COLO668 (cell line): ENCODE data around the gene TIMM23.
"Not testable (repeated sequence)": the region's sequence is repeated elsewhere in the genome, so short reads cannot be mapped to it uniquely, and the experiment has no call there.

Experiments
- DNase-seq: peaks from one replicate; lab custom pipeline; 2025; ENCODE audit not compliant: unreplicated experiment; lab: John Stamatoyannopoulos, UW

Gene TIMM23

GRCh38 chr10:45972106-45972812 lies at the start of gene TIMM23:
TIMM23 (plus strand) TSS chr10:45972489; CDS start chr10:45972625, 136 bp downstream.
- peak; percentile 79 for DNase-seq

- DNase-seq = not testable (repeated sequence)
These were observed 45.5 kb upstream of the TIMM23 start for GRCh38 chr10:45926790-45927189.

GRCh38 chr10:45931305-45931704 lies 41.0 kb upstream of the TIMM23 start:
- not testable (repeated sequence) for DNase-seq

GRCh38 chr10:45934788-45935187 lies 37.5 kb upstream of the TIMM23 start:
- not testable (repeated sequence) for DNase-seq

- DNase-seq = not testable (repeated sequence)
These were observed 33.1 kb upstream of the TIMM23 start for GRCh38 chr10:45939176-45939697.

GRCh38 chr10:45941196-45941595 lies 31.1 kb upstream of the TIMM23 start:
- not testable (repeated sequence) for DNase-seq

GRCh38 chr10:45945476-45945875 lies 26.8 kb upstream of the TIMM23 start:
- not testable (repeated sequence) for DNase-seq

GRCh38 chr10:45947363-45947762 lies 24.9 kb upstream of the TIMM23 start:
- not testable (repeated sequence) for DNase-seq

GRCh38 chr10:45948801-45949200 lies 23.5 kb upstream of the TIMM23 start:
- not testable (repeated sequence) for DNase-seq

GRCh38 chr10:45954367-45954766 lies 17.9 kb upstream of the TIMM23 start:
- DNase-seq = not testable (repeated sequence)

GRCh38 chr10:45956634-45957033 lies 15.7 kb upstream of the TIMM23 start:
- DNase-seq = not testable (repeated sequence)

- DNase-seq = not testable (repeated sequence)
These were observed 14.4 kb upstream of the TIMM23 start for GRCh38 chr10:45957928-45958327.

GRCh38 chr10:45962686-45963452 lies 9.4 kb upstream of the TIMM23 start:
- DNase-seq = not testable (repeated sequence)

- DNase-seq = not testable (repeated sequence)
These were observed 1.3 kb upstream of the TIMM23 start for GRCh38 chr10:45971019-45971418.

GRCh38 chr10:45971742-45972105 lies 565 bp upstream of the TIMM23 start:
- DNase-seq = not testable (repeated sequence)

GRCh38 chr10:45972813-45973169 lies 502 bp downstream of the TIMM23 start:
- not testable (repeated sequence) for DNase-seq

GRCh38 chr10:45974041-45974440 lies 1.8 kb downstream of the TIMM23 start:
- not testable (repeated sequence) for DNase-seq

GRCh38 chr10:45978554-45978953 lies 6.3 kb downstream of the TIMM23 start:
- not testable (repeated sequence) for DNase-seq

GRCh38 chr10:45981367-45981766 lies 9.1 kb downstream of the TIMM23 start:
- DNase-seq = not testable (repeated sequence)

- DNase-seq = not testable (repeated sequence)
These were observed 11.4 kb downstream of the TIMM23 start for GRCh38 chr10:45983538-45984186.

- not testable (repeated sequence) for DNase-seq
These were observed 12.2 kb downstream of the TIMM23 start for GRCh38 chr10:45984473-45984872.
